Ishikawa (cell line): ENCODE measurements around the gene PIGN.

Experiments
- CEBPB ChIP-seq: IDR thresholded peaks from 2 replicates; pipeline ENCODE4 v1.6.1; 2012
- EGR1 ChIP-seq: IDR thresholded peaks from 2 replicates; pipeline ENCODE4 v1.6.1; 2012
- FOXM1 ChIP-seq: IDR thresholded peaks from 2 replicates; pipeline ENCODE4 v1.6.1; 2012; ENCODE audit warnings: low read depth, borderline replicate concordance
- NFIC ChIP-seq: IDR thresholded peaks from 2 replicates; pipeline ENCODE4 v1.6.1; 2012
- RAD21 ChIP-seq: IDR thresholded peaks from 2 replicates; pipeline ENCODE4 v1.6.1; 2012; ENCODE audit warnings: low read depth
- TCF12 ChIP-seq: IDR thresholded peaks from 2 replicates; pipeline ENCODE4 v1.6.1; 2012; ENCODE audit warnings: low read depth
- TEAD4 ChIP-seq: IDR thresholded peaks from 2 replicates; pipeline ENCODE4 v1.6.1; 2012
- TF ChIP-seq, protein P1 (sequence below): IDR thresholded peaks from 2 replicates; pipeline ENCODE4 v1.6.1; 2012

- TF ChIP-seq NFIC = no peak
- TF ChIP-seq CEBPB = no peak
- no peak for TF ChIP-seq TCF12
- TF ChIP-seq, protein P1, sequence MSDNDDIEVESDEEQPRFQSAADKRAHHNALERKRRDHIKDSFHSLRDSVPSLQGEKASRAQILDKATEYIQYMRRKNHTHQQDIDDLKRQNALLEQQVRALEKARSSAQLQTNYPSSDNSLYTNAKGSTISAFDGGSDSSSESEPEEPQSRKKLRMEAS = no peak
- no peak for TF ChIP-seq EGR1
- TF ChIP-seq RAD21 = no peak
- TF ChIP-seq TEAD4 = no peak
- TF ChIP-seq FOXM1 = no peak
Observed at GRCh38 chr18:62119884-62120283, 67.0 kb downstream of the PIGN start.
